HG03060 (cell line): ENCODE data around the gene CDKL5.

Experiments
- ATAC-seq: cut with Tn5 transposase; IDR thresholded peaks from one replicate; pipeline ENCODE4 v1.9.1; 2021; ENCODE audit warnings: low read depth, moderate number of reproducible peaks; ENCODE audit not compliant: unreplicated experiment

The CDKL5 gene

GRCh38 chrX:18455384-18455783 lies 30.0 kb downstream of the CDKL5 start:
- no peak for ATAC-seq

GRCh38 chrX:18457000-18457399 lies 31.6 kb downstream of the CDKL5 start:
- ATAC-seq = no peak

GRCh38 chrX:18461431-18461830 lies 36.0 kb downstream of the CDKL5 start:
- no peak for ATAC-seq

GRCh38 chrX:18464499-18464898 lies 39.1 kb downstream of the CDKL5 start:
- ATAC-seq = no peak

- ATAC-seq = no peak
These were observed 39.6 kb downstream of the CDKL5 start for GRCh38 chrX:18465051-18465450.

- no peak for ATAC-seq
These were observed 43.2 kb downstream of the CDKL5 start for GRCh38 chrX:18468599-18468998.

GRCh38 chrX:18471296-18471695 lies 45.9 kb downstream of the CDKL5 start:
- no peak for ATAC-seq

GRCh38 chrX:18490806-18491555 lies 65.6 kb downstream of the CDKL5 start:
- ATAC-seq = no peak

- ATAC-seq = no peak
These were observed 66.4 kb downstream of the CDKL5 start for GRCh38 chrX:18491587-18492340.

- ATAC-seq = no peak
These were observed 109.5 kb downstream of the CDKL5 start for GRCh38 chrX:18534949-18535348.

GRCh38 chrX:18537068-18537467 lies 111.7 kb downstream of the CDKL5 start:
- ATAC-seq = no peak

GRCh38 chrX:18537524-18537923 lies 112.1 kb downstream of the CDKL5 start:
- no peak for ATAC-seq

- no peak for ATAC-seq
These were observed 116.7 kb downstream of the CDKL5 start for GRCh38 chrX:18542131-18542530.

GRCh38 chrX:18542905-18543304 lies 117.5 kb downstream of the CDKL5 start:
- ATAC-seq = no peak

- ATAC-seq = no peak
These were observed 118.3 kb downstream of the CDKL5 start for GRCh38 chrX:18543738-18544137.

- ATAC-seq = no peak
These were observed 120.4 kb downstream of the CDKL5 start for GRCh38 chrX:18545771-18546170.

- no peak for ATAC-seq
These were observed 123.6 kb downstream of the CDKL5 start for GRCh38 chrX:18548996-18549395.

GRCh38 chrX:18549643-18550042 lies 124.2 kb downstream of the CDKL5 start:
- no peak for ATAC-seq

GRCh38 chrX:18557879-18558278 lies 132.5 kb downstream of the CDKL5 start:
- ATAC-seq = no peak

GRCh38 chrX:18558799-18559198 lies 133.4 kb downstream of the CDKL5 start:
- ATAC-seq = no peak

- no peak for ATAC-seq
These were observed 135.6 kb downstream of the CDKL5 start for GRCh38 chrX:18561020-18561419.

GRCh38 chrX:18565727-18566126 lies 140.3 kb downstream of the CDKL5 start:
- no peak for ATAC-seq
